ENCODE results near the gene GAS7.

DNA sequence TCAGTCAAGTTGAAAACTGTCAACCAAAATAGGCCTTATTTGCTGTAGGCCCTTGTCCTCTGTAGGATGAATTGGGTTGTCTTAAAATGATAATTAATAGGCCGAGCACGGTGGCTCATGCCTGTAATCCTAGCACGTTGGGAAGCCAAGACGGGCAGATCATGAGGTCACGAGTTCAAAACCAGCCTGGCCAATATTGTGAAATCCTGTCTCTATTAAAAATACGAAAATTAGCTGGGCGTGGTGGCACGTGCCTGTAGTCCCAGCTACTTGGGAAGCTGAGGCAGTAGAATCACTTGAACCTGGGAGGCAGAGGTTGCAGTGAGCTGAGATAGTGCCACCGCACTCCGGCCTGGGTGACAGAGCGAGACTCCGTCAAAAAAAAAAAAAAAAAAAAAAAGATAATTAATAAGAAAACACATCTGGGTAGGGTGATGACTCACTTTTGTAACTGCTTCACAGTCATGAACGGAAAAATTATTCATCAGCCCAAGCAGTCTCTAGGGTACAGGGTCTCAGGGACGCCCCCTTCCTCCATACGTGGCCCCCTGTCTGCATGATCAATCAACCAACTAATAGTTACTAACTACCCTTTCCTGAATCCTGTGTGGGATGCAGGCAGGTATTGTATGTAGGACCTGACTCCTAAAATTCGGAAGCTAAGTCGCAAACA is 156.4 kb downstream of the GAS7 start:
- no peak for TF ChIP-seq POLR2AphosphoS5 (IDR thresholded peaks at IDR 0.05; ENCODE audit: low read depth, low read length)
- TF ChIP-seq, protein P1, sequence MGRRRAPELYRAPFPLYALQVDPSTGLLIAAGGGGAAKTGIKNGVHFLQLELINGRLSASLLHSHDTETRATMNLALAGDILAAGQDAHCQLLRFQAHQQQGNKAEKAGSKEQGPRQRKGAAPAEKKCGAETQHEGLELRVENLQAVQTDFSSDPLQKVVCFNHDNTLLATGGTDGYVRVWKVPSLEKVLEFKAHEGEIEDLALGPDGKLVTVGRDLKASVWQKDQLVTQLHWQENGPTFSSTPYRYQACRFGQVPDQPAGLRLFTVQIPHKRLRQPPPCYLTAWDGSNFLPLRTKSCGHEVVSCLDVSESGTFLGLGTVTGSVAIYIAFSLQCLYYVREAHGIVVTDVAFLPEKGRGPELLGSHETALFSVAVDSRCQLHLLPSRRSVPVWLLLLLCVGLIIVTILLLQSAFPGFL (CRISPR knock-in tag; IDR thresholded peaks at IDR 0.05) = no peak
- no peak for TF ChIP-seq ZBTB2 (CRISPR knock-in tag; IDR thresholded peaks at IDR 0.05; ENCODE audit: low read depth)
- TF ChIP-seq, protein P2, sequence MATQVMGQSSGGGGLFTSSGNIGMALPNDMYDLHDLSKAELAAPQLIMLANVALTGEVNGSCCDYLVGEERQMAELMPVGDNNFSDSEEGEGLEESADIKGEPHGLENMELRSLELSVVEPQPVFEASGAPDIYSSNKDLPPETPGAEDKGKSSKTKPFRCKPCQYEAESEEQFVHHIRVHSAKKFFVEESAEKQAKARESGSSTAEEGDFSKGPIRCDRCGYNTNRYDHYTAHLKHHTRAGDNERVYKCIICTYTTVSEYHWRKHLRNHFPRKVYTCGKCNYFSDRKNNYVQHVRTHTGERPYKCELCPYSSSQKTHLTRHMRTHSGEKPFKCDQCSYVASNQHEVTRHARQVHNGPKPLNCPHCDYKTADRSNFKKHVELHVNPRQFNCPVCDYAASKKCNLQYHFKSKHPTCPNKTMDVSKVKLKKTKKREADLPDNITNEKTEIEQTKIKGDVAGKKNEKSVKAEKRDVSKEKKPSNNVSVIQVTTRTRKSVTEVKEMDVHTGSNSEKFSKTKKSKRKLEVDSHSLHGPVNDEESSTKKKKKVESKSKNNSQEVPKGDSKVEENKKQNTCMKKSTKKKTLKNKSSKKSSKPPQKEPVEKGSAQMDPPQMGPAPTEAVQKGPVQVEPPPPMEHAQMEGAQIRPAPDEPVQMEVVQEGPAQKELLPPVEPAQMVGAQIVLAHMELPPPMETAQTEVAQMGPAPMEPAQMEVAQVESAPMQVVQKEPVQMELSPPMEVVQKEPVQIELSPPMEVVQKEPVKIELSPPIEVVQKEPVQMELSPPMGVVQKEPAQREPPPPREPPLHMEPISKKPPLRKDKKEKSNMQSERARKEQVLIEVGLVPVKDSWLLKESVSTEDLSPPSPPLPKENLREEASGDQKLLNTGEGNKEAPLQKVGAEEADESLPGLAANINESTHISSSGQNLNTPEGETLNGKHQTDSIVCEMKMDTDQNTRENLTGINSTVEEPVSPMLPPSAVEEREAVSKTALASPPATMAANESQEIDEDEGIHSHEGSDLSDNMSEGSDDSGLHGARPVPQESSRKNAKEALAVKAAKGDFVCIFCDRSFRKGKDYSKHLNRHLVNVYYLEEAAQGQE (IDR thresholded peaks at IDR 0.05; ENCODE audit: borderline replicate concordance in 1 of 2, low read depth in 1 of 2, low read length in 2 of 2) = no peak
- no peak for TF ChIP-seq ESRRA (CRISPR knock-in tag; IDR thresholded peaks at IDR 0.05; ENCODE audit: low read depth)
- no peak for TF ChIP-seq TAF1 (CRISPR knock-in tag; IDR thresholded peaks at IDR 0.05)
- no peak for TF ChIP-seq EZH2 (conservative IDR thresholded peaks at IDR 0.05; ENCODE audit: low read depth, low read length)
- TF ChIP-seq POLR2A (IDR thresholded peaks at IDR 0.05; ENCODE audit: insufficient read depth in 1 of 2, low read depth in 2 of 2, low read length in 2 of 2) = no peak
- TF ChIP-seq NR2F2 (IDR thresholded peaks at IDR 0.05; ENCODE audit: borderline replicate concordance, low read depth) = no peak
- no peak for TF ChIP-seq ZNF512 (CRISPR knock-in tag; IDR thresholded peaks at IDR 0.05)
- TF ChIP-seq ZNF24 (IDR thresholded peaks at IDR 0.05) = no peak
- TF ChIP-seq, protein P3, sequence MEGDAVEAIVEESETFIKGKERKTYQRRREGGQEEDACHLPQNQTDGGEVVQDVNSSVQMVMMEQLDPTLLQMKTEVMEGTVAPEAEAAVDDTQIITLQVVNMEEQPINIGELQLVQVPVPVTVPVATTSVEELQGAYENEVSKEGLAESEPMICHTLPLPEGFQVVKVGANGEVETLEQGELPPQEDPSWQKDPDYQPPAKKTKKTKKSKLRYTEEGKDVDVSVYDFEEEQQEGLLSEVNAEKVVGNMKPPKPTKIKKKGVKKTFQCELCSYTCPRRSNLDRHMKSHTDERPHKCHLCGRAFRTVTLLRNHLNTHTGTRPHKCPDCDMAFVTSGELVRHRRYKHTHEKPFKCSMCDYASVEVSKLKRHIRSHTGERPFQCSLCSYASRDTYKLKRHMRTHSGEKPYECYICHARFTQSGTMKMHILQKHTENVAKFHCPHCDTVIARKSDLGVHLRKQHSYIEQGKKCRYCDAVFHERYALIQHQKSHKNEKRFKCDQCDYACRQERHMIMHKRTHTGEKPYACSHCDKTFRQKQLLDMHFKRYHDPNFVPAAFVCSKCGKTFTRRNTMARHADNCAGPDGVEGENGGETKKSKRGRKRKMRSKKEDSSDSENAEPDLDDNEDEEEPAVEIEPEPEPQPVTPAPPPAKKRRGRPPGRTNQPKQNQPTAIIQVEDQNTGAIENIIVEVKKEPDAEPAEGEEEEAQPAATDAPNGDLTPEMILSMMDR (CRISPR knock-in tag; IDR thresholded peaks at IDR 0.05) = no peak
